GM11168 (cell line): Measurements from ENCODE around the gene TRAF3.

Experiments used
- in situ Hi-C: fragments of 300-500 bp; cut with MboI; formaldehyde crosslinking; loops from one replicate; pipeline ENCODE4 v1.12.0; 2022; ENCODE audit warnings: low sequenced_read_pairs; ENCODE audit not compliant: unreplicated experiment

The TRAF3 gene

DNA sequence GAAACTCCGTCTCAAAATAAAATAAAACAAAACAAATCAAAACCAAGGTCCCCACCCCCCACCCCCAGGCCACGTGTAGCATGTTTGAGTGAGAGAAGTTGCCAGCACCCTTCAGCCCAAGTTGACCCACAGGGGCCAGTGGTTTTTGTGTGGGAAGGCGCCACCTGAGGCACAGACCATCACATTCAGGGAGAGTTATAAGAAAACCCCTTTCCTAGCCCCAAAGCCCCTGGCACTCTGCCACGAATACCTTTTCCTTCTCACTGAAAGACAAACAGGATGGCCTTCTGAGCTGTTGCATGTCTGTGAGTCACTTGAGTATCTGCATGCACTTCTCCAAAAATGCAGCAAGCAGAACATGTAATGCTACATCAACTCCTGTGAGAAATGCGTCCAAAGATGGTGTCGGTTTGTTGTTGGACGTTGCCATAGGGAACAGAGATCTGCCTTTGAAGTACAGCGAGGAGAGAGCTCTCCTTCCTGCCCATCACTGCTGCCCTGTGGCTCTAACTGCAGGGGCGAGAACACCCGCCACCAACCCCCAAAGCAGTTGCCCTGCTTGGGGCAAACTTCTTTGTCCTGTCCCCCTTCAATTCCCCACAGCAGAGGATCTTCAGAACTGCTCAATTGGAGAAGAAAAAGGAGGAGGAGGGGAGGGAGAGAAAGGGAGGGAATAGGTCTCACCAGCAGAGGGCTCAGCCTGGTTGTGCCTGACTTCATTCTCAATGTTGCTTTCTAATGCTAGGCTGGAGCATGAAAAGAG lies 2.7 kb upstream of the TRAF3 start:
- in situ Hi-C loops, result loop anchor here (5.0 kb wide), 2 partner anchors 77 to 143 kb away; no protein-coding TSS in a partner anchor

DNA sequence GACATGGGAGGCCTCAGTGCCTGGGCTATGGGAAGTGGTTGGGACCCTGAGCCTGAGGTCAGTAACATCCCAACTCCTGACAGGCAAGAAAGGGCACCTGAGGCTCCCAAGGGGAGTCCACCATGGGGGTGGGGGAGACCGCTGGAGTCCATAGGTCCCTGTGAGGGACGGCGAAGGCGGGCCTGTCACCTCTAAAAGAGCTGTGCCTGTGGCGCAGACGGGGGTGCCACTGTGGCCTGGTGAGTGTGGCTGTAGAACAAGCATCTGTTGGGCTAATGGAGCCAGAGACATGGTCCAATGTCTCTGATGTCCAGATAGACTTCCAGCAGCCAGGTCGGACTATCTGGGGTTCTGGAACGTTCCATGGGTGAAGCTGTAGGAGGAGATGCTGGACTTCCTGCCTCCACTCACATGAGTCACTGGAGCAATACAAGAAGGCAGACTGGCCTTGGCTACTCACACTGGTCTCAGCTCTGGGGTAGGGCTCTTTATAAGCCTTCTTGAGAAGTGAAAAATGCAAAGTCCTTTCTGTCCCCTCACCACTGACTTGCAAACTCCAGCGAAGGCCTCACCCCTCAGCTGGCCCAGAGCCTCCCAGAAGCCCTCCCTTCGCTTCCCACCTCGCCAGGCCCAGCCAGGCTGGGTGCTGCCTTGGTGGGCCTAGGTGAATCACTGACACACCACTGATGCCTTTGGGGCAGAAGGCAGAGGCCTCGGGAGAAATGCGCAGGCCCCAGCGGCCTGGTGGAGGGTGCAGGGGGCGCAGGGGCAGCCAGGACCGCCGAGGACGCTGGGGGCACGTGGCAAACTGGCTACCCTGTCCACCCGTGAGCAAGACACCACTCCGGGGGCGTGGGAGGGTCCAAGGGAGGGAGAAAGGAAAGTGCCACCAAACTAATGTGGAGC lies 1.1 kb upstream of the TRAF3 start:
- in situ Hi-C loops, result no loop called here

DNA sequence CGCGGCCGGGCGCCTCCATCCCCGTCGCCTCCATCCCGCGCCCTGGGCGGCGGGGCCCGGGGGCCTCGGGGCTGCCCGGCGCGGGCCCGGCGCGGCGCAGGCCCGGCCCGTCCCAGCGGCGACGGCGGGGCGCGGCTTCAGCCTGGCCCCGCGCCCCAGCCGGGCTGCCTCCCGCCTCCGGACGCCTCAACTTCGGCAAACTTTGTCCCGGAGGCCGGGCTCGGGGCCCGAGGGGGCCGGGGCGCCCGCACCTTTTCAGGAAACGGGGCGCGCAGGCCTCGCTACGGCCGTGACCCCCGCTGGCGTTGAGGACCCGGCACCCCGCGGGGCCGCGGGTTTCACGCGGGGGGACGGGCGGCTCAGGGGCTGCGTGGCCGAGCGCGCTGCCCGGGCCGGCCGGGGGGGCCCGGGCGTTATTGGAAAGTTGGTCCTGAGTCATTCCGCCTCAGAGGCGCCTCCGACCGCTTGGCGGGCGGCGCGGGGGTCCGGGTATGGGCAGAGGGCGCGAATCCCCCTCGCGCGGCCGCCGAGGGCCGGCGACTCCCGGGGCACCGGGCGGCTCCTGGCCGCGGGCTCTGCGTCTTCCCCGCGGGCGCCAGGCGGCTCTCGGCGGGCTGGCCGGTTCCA lies 575 bp downstream of the TRAF3 start:
- in situ Hi-C loops, result no loop called here

DNA sequence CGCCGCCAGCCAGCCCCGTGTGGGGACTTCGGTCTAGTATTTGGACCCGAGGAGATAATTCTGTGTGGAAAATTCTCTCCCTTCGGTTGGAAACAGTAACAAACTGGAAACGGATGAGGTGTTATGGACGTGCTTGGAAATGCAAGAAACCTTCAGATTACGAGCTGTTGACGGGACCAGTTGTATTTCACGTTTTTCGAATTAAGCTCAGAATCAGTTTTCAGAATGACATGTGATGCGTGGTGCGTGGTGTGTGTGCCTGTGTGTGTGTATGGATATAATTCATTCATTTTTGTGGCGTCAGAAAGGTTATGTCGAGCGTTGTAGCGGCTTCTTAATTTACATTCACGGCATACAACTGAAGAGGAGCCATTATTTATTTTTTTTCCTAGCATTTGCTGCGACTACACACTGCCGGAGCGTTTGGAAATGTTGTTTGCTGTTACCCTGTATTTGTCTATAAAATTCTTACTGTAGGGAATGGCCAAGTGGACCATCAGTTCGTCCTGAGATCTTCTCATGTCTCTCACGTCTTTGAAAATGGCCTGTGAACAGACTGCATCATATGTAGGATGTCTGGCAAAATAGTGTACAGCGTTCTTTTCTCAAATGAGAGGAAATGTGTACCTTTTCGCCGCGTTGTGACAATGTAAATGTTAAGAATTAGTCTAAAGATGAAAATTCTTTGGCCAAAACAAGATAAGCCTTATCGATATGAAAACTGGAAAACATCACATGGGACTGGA lies 1.3 kb downstream of the TRAF3 start:
- in situ Hi-C loops, result no loop called here

DNA sequence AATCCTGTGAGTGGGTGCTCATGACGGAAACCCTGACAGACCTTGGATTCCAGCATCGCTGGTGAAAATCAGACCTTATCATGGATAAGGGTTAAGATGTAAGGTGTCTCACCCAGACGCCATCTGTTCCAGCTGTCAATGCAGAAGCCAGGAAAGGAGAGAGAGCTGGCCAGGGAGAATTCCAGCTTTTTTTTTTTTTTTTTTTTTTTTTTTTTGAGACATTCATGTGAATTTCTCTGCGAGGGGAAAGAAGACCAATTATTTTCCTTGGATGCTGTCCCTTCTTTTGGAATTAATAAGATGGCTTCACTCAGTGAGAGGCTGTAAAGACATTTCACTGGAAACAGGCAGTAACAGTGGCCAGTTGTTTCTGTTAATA lies 1.8 kb downstream of the TRAF3 start:
- in situ Hi-C loops, result no loop called here

DNA sequence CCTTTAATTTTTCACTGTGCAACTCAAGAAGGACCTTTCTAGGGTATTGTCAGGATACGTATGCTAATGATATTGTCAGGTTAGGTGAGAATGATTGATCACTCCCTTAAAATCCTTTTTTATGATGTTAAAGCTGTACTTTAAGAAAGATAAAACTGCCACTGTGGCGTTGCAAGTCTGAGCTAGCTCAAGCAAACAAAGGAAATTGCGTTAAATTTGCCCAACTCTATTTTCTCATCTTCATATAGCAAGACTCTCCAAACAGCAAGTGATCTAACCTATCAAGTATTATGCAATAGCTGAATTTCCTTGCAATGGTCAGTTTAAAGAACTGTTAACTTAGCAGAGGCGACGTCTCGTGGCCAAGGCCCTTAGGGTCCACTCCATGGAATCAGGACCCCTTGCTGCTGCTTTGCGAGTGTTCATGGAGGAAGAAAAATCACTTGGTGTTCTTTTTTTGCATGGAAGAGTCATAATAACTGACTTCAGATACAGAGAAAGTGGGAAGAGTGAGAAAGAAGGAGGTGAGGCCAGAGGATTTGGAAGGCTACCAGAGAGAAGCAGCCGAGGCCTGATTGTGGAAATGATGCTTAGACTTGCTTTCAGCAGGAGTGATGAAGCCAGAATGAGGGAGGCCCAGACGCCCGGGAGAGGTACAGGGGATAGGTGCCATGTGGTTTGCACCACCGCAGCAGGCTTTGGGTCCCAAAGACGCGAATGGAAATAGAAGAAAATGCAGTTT lies 2.5 kb downstream of the TRAF3 start:
- in situ Hi-C loops, result no loop called here

DNA sequence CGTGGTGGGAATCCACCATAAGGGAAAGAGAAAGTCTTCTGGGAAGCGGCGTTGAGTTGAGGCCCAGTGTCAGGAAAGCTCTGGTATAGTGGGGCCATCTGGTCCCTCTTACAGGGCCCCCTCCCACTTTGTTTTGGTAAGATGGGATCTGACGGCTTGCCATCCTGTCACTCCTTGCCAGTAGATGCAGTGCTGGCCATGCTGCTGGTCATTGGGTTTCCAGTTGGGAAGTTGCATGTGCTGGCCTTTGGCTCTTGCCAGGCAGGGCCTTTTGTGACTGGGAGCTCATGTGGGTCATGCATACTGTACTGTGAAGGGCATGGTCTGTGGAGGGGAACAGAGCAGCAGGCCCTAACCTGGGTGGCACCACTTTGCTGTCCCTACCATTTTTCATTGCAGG lies 3.8 kb downstream of the TRAF3 start:
- in situ Hi-C loops, result no loop called here

DNA sequence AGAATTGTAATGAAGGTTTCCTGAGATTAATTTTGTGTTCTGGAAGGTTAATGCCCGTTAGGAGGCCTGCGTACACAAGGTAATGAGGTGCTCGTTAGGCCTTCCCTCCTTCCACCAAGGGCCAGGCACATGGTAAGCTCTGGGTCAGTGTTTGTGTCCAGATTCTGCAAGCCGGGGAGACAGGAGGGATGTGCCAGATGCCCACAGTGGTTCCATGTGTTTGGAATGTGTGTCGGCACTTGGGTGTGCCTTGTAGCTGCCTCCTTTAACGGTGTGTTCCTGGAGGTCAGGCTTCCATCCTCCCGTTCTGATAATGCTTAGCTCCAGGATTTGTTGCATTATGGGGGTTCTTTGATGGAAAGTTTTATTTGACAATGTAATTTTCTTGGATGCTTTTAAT lies 5.7 kb downstream of the TRAF3 start:
- in situ Hi-C loops, result no loop called here

DNA sequence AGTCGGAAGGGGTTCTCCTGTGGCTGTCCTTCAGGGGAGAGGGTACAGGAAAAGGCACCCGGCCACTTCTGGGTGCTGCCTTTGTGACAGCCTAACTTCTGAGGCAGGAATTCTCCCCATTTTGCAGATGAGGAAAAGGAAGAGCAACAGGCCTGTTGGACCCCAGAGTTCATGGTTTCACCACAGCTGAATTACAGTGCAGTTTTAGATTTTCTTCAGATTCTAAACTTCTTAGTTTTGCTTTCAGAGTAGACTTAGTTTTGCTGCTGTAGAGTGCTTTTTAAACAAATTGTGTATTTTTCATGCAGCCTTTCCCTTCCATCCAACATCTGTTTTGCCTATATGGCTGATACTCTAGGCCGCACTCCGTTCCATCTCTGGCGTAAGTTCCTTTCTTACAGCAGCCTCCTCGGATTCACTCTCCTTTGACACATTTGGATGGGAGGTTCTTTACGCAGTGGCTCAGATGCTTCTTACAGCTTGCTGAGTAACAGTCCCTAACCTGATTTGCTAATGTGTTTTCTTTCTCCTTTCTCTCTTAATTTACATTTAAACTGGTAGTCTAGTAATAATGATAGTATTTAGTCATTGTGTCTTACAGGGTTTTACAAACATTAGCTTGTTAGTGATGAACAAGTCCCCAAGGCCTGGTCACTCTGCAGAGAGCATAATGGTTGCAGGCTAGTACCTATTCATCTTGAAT lies 7.8 kb downstream of the TRAF3 start:
- in situ Hi-C loops, result no loop called here

DNA sequence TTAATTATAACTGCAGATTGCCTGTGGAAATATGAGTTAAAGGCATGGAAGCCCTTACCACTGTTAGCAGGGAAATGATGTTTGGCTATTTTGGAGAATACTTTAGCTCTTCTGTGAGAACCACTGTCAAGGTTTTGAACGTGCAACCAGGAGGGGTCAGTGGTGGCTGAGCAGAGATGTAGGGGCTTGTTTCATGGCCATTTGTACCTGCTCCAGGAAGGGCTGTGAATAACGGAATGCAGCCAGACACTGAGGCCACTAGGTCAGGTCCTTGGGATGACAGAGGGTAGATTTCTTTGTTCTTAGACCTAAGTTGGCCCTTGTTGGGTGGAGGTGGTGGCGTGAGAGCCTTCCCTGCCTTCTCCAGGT lies 8.3 kb downstream of the TRAF3 start:
- in situ Hi-C loops, result no loop called here

DNA sequence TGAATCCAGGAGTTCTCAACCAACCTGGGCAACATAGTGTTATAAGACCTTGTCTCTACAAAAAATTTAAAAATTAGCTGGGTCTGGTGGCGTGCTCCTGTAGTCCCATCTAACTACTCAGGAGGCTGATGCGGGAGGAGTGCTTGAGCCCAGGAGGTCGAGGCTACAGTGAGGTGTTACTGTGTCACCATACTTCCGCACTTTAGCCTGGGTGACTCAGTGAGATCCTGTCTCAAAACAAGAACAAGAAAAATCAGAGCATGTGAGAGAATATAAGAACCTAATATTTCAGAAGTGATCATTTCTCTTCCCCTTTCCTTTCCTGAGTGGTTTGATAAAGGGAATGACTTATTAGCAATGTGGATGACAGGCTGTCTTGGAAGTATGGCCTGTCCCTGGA lies 9.5 kb downstream of the TRAF3 start:
- in situ Hi-C loops, result no loop called here

DNA sequence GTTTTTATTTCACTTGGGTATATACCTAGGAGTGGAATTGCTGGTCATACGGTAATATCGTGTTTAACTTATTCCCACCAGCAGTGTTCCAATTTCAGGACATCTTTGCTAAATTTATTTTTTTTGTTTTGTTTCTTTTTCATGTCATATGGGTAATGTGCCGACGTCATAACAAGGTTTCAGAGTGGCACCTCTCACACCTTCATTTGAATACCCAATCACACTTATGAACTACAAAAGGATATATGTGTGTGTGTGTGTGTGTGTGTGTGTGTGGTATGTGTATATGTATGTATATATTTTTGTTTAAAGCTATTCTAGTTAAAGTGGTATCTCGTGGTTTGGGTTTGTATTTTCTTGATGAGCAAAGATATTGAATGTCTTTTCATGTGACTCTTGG lies 12.1 kb downstream of the TRAF3 start:
- in situ Hi-C loops, result no loop called here

DNA sequence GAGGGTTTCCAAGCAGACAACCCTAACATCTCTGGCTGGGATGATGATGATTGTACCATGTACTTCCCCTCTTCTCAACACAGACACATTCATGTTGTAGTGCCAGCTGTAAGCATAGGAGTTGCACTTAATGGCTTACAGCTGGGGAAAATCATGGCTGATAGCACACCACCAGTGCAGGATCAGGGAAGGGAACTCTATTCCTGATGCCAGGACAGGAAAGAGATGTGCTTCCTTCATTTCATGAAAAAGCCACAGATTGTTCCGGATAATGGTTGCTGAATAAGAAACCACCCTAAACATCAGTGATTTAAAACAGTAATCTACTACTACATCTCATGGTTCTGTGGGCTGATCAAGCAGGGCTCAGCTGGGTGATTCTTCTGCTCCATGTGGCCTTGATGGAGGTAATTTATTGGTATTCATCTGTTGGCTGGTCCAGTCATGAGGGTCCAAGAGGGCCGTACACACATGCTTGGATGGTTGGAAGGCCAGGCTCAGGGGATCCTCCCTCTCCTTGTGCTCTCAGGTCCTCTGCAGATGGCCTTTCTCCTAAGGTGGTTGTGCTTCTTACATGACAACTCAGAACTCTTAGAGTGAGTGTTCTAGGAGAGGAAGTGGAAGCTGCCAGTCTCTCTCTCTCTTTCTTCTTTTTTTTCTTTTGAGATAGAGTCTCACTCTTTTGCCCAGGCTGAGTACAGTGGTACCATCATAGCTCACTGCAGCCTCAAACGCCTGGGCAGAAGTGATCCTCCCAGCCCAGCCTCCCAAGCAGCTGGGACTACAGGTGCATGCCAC lies 16.5 kb downstream of the TRAF3 start:
- in situ Hi-C loops, result no loop called here

DNA sequence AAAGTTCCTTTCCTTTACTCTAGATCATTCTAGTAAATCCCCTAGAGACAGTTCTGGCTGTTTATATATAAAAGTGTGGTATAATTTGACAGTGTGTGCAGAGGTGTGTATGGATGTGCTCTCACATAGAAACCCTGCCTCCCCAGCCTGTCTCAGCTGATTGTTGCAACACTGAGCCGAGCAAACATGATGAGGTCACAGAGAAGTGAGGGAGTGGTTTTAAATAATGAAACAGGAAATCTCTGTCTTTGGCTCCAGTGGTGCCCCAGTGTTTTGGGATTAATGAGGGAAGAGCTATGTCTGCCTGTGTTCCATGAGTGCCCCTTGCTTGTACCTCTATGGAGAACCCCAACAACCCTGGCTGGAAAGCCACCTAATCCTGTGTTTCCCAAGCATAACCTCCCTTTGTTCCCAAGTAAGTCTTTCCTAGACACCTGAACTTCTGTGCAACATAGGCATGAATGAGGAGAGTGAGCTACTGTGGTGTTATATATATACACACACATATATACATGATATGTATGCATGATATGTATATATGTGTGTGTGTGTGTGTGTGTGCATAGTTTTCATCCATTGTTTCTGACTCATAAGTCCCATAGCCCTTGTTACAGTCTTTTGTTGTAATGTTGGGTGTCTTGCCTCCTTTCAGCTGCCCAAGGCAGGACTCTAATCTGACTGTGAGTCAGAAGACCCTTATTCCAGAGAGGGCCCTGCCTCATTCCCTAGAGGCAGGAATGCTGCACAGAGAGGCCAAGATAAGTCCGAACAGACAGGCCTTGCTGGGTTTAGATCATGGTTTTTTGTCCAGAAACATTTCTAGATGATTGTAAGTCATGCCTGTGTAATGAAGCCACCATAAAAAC lies 18.0 kb downstream of the TRAF3 start:
- in situ Hi-C loops, result no loop called here

DNA sequence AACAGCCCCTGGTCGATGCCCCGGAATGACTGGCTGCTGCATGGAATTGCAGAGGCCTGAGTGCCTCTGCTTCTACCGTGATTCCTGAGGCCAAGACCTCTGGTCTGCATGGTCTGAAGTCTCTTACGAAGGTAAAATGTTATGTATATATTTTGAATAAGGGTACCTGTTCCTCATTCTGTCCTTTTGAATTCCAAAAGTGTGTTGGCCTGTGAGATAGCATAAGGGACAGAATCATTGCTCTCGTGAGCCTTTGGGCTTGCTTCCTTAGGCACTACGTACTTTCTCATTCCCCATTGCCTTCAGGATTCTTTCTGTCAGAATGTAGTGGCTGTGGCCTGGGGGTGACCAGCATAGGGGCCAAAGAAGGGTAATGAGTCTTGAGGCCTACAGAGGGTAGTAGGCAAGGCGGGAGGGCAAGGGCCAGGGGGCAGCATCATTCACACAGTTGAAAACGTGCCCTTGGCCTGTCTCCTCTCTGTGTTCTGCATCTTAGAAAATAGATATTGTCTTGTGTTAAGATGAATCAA lies 19.5 kb downstream of the TRAF3 start:
- in situ Hi-C loops, result no loop called here

DNA sequence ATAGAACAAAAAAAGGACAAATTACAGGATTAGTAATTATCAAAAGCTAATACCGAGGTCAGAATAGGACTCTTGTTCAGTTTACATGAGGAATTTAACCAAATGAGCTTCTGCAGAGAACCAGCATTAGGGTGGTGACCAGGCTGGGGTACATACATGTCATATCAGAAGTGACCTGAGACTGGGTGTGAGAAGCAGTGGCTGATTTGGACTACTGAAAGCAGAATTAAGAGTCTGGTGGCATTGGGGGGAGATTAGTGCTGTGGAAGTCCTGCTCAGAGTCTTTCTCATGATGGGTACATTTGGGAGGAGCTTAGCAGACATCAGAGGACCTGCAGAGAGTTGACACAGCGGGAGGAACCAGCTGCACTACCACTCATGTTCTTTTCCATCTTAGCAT lies 21.7 kb downstream of the TRAF3 start:
- in situ Hi-C loops, result no loop called here
